SU-DHL-6 (cell line): ENCODE measurements around the gene CDK5R2.

Experiments
- H2AFZ ChIP-seq: fragments of 200-600 bp; sonication (generic); 2 replicates; pipeline ENCODE4 v1.6.1; 2014; ENCODE audit warnings: low read depth, mild to moderate bottlenecking, moderate library complexity, mixed read lengths, antibody characterized with exemption, low read length; ENCODE audit not compliant: severe bottlenecking
- H3F3A ChIP-seq: fragments of 200-600 bp; shearing (Covaris generic); 2 replicates; pipeline ENCODE4 v1.6.0; 2016; ENCODE audit warnings: antibody characterized with exemption, mild to moderate bottlenecking; ENCODE audit not compliant: insufficient read depth
- H3K27ac ChIP-seq: fragments of 200-600 bp; sonication (generic); 2 replicates; pipeline ENCODE4 v1.5.1; 2016; ENCODE audit warnings: low read depth, mild to moderate bottlenecking, low read length, moderate library complexity, mixed read lengths
- H3K27me3 ChIP-seq: fragments of 200-600 bp; sonication (generic), shearing (Covaris generic); 2 replicates; pipeline ENCODE4 v1.6.0; 2014; ENCODE audit warnings: mild to moderate bottlenecking, low read length
- H3K36me3 ChIP-seq: fragments of 200-600 bp; sonication (generic); 2 replicates; pipeline ENCODE4 v1.6.1; 2014; ENCODE audit warnings: mild to moderate bottlenecking, low read length, mixed read lengths
- H3K4me2 ChIP-seq: fragments of 300-600, 200-600 bp; shearing (Covaris generic), sonication (generic); 2 replicates; pipeline ENCODE4 v1.6.0; 2014; ENCODE audit warnings: low read length, low read depth, mild to moderate bottlenecking; ENCODE audit not compliant: poor library complexity, severe bottlenecking
- H3K4me3 ChIP-seq: fragments of 200-600 bp; sonication (generic); 2 replicates; pipeline ENCODE4 v1.5.1; 2014; ENCODE audit warnings: antibody characterized with exemption, low read length, mild to moderate bottlenecking, mixed read lengths; ENCODE audit not compliant: insufficient read depth, poor library complexity, severe bottlenecking
- H3K79me2 ChIP-seq: fragments of 200-600 bp; sonication (generic); 2 replicates; pipeline ENCODE4 v1.6.1; 2014; ENCODE audit warnings: mild to moderate bottlenecking, low read length, moderate library complexity; ENCODE audit not compliant: insufficient read depth
- H3K9ac ChIP-seq: fragments of 200-600 bp; sonication (generic); 2 replicates; pipeline ENCODE4 v1.7.0; 2014; ENCODE audit warnings: mild to moderate bottlenecking, low read length
- H3K9me2 ChIP-seq: fragments of 200-600 bp; sonication (generic); replicated peaks from 2 replicates; pipeline ENCODE4 v1.6.1; 2014; ENCODE audit warnings: low read length; ENCODE audit not compliant: insufficient read depth
- H3K9me3 ChIP-seq: fragments of 200-600 bp; sonication (generic); 2 replicates; pipeline ENCODE4 v1.6.1; 2014; ENCODE audit warnings: low read length, mixed read lengths; ENCODE audit not compliant: insufficient read depth
- H4K20me1 ChIP-seq: fragments of 200-600 bp; sonication (generic); 2 replicates; pipeline ENCODE4 v1.6.1; 2014; ENCODE audit warnings: low read depth, mild to moderate bottlenecking, antibody characterized with exemption, low read length, moderate library complexity, mixed read lengths
- CTCF ChIP-seq: fragments of 200-600 bp; sonication (generic); IDR thresholded peaks from one replicate; pipeline ENCODE4 v1.5.1; 2017; ENCODE audit warnings: antibody characterized with exemption, mild to moderate bottlenecking, low read length, moderate library complexity; ENCODE audit not compliant: insufficient read depth, poor library complexity, severe bottlenecking
- EZH2phosphoT487 ChIP-seq: fragments of 200-600 bp; sonication (generic), shearing (Covaris generic); conservative IDR thresholded peaks from 2 replicates; pipeline ENCODE4 v1.6.1; 2018; ENCODE audit warnings: mild to moderate bottlenecking, antibody characterized with exemption, low read length, moderate library complexity, mixed read lengths

CDK5R2 gene

GRCh38 chr2:218924757-218925156 lies 34.7 kb upstream of the CDK5R2 start:
- H3K79me2 ChIP-seq: no peaks in the 10 kb centered on the region
- H3K9me2 ChIP-seq: no peaks in the 10 kb centered on the region
- no peak overlapping the region for H3K9ac ChIP-seq
- no peak overlapping the region for H3K27ac ChIP-seq
- TF ChIP-seq EZH2phosphoT487 (no peak), CTCF (no peak)
- H4K20me1 ChIP-seq: no peaks in the 10 kb centered on the region
- H2AFZ ChIP-seq: no peak overlapping the region
- no peaks in the 10 kb centered on the region for H3K27me3 ChIP-seq
- H3K36me3 ChIP-seq: no peaks in the 10 kb centered on the region
- no peak overlapping the region for H3K4me3 ChIP-seq
- H3K9me3 ChIP-seq: no peaks in the 10 kb centered on the region; the same call in 1 of the 2 replicates
- no peak overlapping the region for H3K4me2 ChIP-seq
- no peaks in the 10 kb centered on the region for H3F3A ChIP-seq

GRCh38 chr2:218925434-218925833 lies 34.0 kb upstream of the CDK5R2 start:
- TF ChIP-seq CTCF: no peak
- TF ChIP-seq EZH2phosphoT487: no peak
- Histone ChIP-seq H3K9me2 (no peaks in the 10 kb centered on the region), H3F3A (no peaks in the 10 kb centered on the region), H3K9me3 (no peaks in the 10 kb centered on the region; the same call in 1 of the 2 replicates), H3K36me3 (no peaks in the 10 kb centered on the region), H2AFZ (no peak overlapping the region), H3K4me3 (no peak overlapping the region), H3K79me2 (no peaks in the 10 kb centered on the region), H3K4me2 (no peak overlapping the region), H3K9ac (no peak overlapping the region), H3K27ac (no peak overlapping the region), H3K27me3 (no peaks in the 10 kb centered on the region), H4K20me1 (no peaks in the 10 kb centered on the region)

- TF ChIP-seq EZH2phosphoT487 (no peak), CTCF (no peak)
Measured at GRCh38 chr2:218927422-218927821, 32.0 kb upstream of the CDK5R2 start.

More at GRCh38 chr2:218927422-218927821, 32.0 kb upstream of the CDK5R2 start:
- Histone ChIP-seq H3K9me3 (no peaks in the 10 kb centered on the region; the same call in 1 of the 2 replicates), H3K27ac (no peak overlapping the region), H3F3A (no peaks in the 10 kb centered on the region), H3K9me2 (no peaks in the 10 kb centered on the region), H4K20me1 (no peaks in the 10 kb centered on the region), H3K9ac (no peak overlapping the region), H3K79me2 (no peaks in the 10 kb centered on the region), H3K36me3 (no peaks in the 10 kb centered on the region), H2AFZ (no peak overlapping the region), H3K4me2 (no peak overlapping the region), H3K27me3 (no peaks in the 10 kb centered on the region), H3K4me3 (no peak overlapping the region)
